Peyer's patch (tissue), 4 donors: ENCODE measurements around the gene FPR1.
"Not testable (repeated sequence)": the region's sequence is repeated elsewhere in the genome, so short reads cannot be mapped to it uniquely, and the experiment has no call there.

Experiments
- CTCF ChIP-seq, 6 experiments: fragments of 450-650 bp in 4 of 6; fragments of 200-600 bp in 2 of 6; sonication (generic) in 1 of 6; IDR thresholded peaks; one replicate each; pipeline ENCODE4 v1.5.1; 2017 to 2019; ENCODE audit warnings: antibody characterized with exemption in 6 of 6, mild to moderate bottlenecking in 3 of 6, moderate library complexity in 1 of 6
- POLR2A ChIP-seq, 2 donors: fragments of 450-650 bp; IDR thresholded peaks; one replicate each; pipeline ENCODE4 v1.5.1; 2017; ENCODE audit warnings: antibody characterized with exemption in 2 of 2, mild to moderate bottlenecking in 2 of 2, moderate library complexity in 2 of 2

GRCh38 chr19:51738523-51738922, 13.2 kb downstream of the FPR1 start:
- not testable (repeated sequence) for TF ChIP-seq CTCF, POLR2A (IDR thresholded peaks at IDR 0.05)
